GM18867 (cell line): ENCODE measurements around the gene GIGYF2.
"Not testable (repeated sequence)": the region's sequence is repeated elsewhere in the genome, so short reads cannot be mapped to it uniquely, and the experiment has no call there.

Source experiments
- ATAC-seq: cut with Tn5 transposase; IDR thresholded peaks from one replicate; pipeline ENCODE4 v1.9.1; 2021; ENCODE audit warnings: mild to moderate bottlenecking, moderate library complexity; ENCODE audit not compliant: unreplicated experiment

The GIGYF2 gene

DNA sequence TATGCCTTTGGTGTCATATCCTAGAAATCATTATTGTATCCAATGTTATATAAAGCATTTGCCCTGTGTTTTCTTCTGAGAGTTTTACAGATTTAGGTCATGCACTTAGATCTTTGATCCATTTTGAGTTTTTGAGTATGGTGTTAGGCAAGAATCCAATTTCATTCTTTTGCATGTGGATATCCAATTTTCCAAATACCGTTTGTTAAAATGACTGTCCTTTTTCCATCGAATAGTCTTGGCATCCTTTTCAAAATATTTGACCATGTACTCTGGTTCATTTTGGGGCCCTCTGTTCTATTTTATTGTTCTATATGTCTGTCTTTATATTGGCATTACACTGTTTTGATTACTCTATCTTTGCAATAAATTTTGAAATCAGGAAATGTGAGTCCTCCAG is 103.0 kb downstream of the GIGYF2 start:
- ATAC-seq: no peak

GRCh38 chr2:232802091-232802490 is 105.0 kb downstream of the GIGYF2 start:
- ATAC-seq: no peak

- no peak for ATAC-seq
These were observed 112.4 kb downstream of the GIGYF2 start for GRCh38 chr2:232809349-232810124.

DNA sequence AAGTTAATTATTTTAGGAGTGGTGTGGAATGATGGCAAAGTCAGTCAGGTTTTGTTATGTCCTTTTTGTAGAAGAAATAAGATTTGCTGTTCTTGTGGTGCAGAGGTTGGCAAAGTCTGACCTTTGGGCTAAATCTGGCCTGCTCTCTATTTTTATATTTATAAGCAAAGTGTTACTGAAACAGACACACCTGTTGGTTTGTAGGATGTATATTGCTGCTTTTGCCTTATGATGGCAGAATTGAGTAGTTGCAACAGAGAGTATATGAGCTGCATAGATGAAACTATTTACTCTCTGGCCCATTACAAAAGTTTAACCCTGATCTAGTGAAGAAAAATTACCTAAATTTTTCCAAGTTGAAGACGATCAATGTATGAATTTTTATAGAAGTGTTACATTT is 113.3 kb downstream of the GIGYF2 start:
- ATAC-seq: no peak

- no peak for ATAC-seq
These were observed 118.4 kb downstream of the GIGYF2 start for GRCh38 chr2:232815569-232815968.

DNA sequence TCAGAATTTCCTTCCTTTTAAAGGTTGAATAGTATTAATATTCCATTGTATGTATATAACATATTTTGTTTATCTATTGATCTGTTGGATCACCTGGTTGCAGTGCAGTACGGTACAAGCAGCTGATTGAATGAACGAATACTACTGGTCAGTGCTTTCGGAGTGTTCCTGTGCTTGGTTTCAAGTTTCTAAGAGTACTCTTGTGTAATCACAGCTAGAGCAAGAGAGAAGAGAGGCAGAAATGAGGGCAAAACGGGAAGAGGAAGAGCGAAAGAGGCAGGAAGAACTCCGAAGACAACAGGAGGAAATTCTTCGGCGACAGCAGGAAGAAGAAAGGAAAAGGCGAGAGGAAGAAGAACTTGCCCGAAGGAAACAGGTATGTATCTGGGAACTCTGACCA is 119.5 kb downstream of the GIGYF2 start:
- no peak for ATAC-seq

GRCh38 chr2:232817756-232818155 is 120.6 kb downstream of the GIGYF2 start:
- no peak for ATAC-seq

GRCh38 chr2:232829988-232830387 is 132.9 kb downstream of the GIGYF2 start:
- ATAC-seq: no peak

- no peak for ATAC-seq
These were observed 134.4 kb downstream of the GIGYF2 start for GRCh38 chr2:232831496-232831895.

DNA sequence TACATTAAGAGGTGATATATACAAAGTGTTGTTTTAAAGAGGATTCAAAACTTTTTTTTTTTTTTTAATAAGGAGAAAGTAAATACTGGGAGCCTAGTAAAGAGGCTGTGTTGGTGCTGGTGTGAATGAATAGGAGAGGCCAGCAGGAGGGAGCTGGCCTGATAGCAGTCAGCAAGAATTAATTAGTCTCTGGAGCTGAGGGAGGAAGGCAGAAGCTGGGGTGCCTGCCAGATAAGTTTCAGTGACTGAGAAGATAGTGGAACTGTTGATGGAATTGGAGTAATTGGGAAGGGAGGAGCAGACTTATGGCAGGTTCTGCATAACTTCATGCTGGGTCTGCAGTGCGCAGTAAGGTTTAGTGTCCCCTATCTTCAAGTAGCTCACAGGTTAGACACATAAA is 136.7 kb downstream of the GIGYF2 start:
- no peak for ATAC-seq

DNA sequence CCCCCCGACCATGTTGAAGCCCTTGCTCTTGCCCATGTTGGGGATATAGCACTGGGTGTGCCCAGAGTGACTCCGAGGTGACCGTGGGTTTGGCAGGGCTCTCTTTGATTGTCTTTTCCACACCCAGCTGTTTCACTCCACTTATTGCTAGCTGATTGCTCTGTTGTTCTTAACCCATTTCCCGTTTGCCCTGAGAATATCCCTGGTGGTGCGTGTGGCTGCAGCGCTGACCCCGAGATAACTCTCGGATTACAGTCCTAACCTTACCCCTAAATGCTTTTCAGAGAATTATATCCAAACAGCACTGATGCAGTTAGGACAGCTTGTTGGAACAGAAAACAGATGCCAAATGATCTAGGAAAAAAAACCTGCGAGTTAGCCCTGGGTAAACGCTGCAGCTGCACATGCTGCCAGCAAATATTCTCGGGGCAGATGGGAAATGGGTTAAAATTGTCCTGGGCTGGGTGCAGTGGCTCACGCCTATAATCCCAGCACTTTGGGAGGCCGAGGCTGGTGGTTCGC is 138.6 kb downstream of the GIGYF2 start:
- no peak for ATAC-seq

DNA sequence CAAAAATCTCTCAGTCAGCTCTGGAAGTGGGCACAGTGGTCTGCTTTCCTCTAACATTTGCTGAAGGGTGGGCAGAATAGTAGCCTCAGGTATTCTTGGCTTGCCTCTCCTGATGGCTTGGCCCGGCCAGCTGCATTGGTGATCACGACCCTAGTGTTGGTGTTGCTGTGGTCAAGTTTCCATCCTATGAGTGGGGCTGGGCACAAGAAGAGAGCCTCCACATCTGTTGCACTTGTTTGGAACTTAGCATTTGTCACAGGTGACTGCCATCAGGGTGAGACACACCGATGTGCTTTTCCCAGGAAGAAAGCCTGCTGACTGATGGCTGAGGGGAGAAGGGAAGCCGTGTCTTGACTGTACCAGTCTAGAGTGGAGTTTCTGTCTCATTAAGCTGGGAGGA is 139.8 kb downstream of the GIGYF2 start:
- no peak for ATAC-seq

DNA sequence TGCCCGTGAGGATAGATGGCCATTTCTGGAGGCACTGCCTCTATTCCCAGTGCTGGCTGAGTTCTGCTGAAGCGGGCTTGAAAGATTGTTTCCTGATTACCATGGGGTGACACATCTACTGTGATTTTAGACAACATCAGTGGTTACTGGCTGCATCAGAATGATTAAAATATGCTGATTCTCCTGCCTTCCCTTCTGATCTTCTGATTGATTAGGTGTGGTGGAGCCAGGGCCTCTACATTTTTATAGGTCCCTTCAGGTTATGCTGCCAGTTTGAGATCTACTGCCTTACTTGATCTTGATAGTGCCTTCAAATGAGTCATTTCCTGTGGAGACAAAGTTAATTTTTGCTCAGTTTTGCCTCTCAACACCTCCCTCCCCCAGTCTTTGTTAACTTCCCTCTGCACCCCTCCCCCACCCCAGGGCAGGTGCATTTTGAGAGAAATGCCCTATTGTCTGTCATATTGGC is 141.3 kb downstream of the GIGYF2 start:
- peak; percentile 82 for ATAC-seq

- ATAC-seq: no peak
These were observed 142.4 kb downstream of the GIGYF2 start for GRCh38 chr2:232839411-232840079.

GRCh38 chr2:232842689-232843088 is 145.6 kb downstream of the GIGYF2 start:
- ATAC-seq: no peak

GRCh38 chr2:232843834-232844233 is 146.7 kb downstream of the GIGYF2 start:
- no peak for ATAC-seq

- no peak for ATAC-seq
These were observed 148.9 kb downstream of the GIGYF2 start for GRCh38 chr2:232846055-232846454.

DNA sequence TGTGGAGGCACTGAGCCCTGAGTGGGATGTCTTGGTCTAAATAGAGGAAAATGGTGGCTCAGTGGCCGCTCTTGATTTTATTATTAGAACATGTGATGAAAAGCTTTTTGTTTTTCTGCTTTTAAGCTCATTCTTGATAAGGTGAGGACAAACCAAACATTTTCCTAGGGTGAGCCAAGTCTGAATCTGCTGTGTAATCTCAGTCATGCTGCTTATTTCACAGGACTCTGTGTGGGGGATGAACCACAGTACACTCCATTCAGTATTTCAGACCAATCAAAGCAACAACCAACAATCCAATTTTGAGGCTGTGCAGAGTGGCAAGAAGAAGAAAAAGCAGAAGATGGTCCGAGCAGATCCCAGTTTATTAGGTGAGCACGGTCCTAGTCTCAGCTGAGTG is 152.9 kb downstream of the GIGYF2 start:
- ATAC-seq: no peak

GRCh38 chr2:232852081-232852480 is 154.9 kb downstream of the GIGYF2 start:
- ATAC-seq: not testable (repeated sequence)

GRCh38 chr2:232852676-232853075 is 155.5 kb downstream of the GIGYF2 start:
- no peak for ATAC-seq

DNA sequence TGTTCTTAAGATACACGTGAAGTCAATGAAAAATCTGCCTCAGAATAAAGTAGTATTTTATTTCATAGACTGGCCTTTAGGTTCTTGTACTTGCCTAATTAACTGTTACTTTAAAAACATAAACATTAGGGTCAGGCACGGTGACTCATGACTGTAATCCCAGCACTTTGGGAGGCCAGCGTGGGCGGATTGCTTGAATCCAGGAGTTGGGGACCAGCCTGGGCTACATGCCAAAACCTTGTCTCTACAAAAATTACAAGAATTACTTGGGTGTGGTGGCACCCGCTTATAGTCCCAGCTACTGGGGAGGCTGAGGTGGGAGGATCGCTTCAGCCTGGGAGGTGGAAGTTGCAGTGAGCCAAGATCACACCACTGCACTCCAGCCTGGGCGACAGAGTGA is 157.0 kb downstream of the GIGYF2 start:
- no peak for ATAC-seq

- ATAC-seq: no peak
These were observed 160.0 kb downstream of the GIGYF2 start for GRCh38 chr2:232857158-232857563.
